GM10266 (cell line): Measurements from ENCODE around the gene P4HB.

Experiments used
- DNase-seq: peaks from one replicate; pipeline ENCODE4 v3.0.0; 2012; ENCODE audit errors: extremely low spot score
- CTCF ChIP-seq: IDR thresholded peaks from 2 replicates; pipeline ENCODE4 v1.5.1; 2012; ENCODE audit warnings: mild to moderate bottlenecking, low read depth; ENCODE audit not compliant: control insufficient read depth, insufficient read depth; ENCODE audit errors: missing control alignments

Gene P4HB

GRCh38 chr17:81828656-81829055 lies 31.7 kb downstream of the P4HB start:
- TF ChIP-seq CTCF, result no peak
- no peak for DNase-seq

DNA sequence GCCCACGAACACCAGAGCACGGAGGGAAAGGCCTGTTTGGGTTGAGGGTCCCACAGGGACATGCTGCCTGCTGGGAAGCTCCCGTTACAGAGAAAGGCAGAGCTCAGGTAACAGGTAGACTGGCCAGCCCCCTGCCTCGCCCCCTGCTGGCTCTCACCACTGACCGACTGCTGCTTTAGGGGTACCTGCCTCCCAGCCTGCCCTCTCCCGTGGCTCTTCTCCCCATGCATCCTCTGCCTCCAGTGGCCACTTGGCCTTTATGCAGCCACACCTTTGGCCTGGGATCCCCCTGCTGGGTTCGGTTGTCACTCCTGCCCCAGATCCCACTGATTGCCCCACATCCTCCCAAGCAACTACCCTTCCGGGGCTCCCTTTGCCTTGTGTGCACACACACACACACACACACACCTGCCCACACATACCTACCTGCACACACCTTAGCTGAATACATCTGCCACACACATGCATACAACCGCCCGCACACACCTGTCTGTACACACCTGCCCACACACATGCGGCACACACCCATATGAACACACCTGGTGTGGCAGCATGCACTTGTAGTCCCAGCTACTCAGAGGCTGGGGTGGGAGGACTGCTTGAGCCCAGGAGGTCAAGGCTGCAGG lies 34.4 kb downstream of the P4HB start:
- no peak for TF ChIP-seq CTCF
- no peak for DNase-seq

DNA sequence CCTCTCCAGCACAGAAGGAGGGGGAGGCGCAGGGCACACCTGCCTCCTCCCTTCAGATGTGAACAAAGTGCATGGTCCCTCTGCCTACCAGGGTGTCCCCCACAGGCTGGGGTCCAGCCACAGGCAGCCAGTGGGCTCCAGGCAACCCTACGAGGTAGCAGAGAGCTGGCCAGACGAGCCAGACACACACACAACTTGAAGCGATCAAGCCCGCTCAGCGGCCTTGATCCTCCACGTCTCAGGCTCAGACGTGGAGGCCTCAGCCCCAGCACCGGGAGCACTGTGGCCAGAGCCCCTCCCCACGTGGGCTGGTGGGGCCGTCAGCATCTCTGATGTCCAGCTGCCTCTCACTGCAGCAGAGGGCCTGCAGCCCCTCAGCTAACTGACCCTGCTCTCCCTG lies 35.7 kb downstream of the P4HB start:
- no peak for TF ChIP-seq CTCF
- DNase-seq, result no peak

DNA sequence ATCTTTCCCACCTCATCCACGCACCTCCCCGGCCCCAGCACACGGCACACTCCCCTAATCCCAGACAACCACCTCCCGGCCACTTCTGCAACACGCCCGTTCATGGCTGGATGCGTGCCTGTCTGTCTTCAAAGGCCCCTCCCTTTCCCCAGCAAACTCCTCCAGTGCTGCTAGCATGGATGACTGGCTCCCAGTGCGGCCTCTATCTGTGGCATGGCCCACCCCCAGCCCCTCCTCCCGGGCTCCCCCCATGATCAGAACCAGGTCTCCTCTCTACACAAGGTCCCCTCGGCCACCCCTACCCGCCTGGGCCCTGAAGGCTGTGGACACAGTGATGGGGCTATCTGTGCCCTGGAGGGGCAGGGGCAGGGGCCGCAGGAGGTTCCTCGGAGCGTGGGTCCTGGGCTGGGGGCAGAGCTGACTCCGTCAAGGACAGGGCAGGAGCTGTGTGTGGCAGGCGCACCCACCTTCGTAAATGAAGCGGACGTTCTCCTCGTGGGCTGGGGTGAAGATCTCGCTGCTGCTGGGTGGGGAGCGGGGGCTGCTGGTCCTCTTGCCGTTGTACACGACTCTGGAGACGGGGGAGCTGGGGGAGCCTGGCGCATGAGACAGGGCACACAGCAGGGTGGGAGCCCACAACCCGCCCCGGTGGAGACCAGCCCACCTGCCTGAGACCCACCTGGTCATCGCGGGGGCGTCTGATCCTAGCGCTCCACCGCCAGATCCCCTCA lies 36.4 kb downstream of the P4HB start:
- no peak for DNase-seq
- no peak for TF ChIP-seq CTCF

DNA sequence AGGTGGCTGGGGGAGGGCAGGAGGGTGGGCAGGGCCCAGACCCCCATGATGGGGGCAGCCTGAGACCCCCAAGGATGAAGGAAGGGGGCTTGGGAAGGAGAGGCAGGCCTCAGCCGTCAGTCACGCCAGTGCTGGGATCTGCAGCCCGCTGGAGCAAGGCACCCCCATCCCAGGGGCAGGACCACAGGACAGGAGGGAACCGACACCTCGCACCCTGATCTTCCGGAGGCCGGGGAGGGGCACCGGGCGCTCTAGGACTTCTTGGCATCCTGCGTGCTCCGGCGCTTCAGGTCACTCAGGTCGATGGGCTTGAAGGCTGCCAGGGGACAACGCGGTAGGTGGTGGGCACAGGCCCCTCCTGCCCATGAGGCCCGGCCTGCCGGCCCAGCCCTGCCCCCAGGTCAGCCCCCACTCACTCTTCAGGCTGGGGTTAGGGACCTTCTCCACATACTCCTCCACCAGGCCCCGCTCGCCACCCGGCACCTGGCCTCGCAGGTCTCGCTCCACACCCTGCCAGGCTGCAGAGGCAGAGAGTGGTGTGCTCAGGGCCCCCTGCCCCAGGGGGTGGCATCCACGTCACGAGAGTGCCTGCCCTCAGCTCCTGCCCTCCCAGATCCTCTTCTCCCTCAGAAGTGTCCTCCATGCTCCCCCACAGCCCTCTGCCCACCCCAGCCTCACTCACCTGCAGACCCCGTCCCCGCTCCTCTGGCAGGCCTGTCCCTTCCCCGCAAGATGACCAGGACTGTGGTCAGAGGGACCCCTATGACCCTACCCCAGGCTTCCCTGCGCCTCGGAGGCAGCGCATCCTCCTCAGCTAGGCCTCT lies 37.1 kb downstream of the P4HB start:
- DNase-seq, result no peak
- TF ChIP-seq CTCF, result no peak

DNA sequence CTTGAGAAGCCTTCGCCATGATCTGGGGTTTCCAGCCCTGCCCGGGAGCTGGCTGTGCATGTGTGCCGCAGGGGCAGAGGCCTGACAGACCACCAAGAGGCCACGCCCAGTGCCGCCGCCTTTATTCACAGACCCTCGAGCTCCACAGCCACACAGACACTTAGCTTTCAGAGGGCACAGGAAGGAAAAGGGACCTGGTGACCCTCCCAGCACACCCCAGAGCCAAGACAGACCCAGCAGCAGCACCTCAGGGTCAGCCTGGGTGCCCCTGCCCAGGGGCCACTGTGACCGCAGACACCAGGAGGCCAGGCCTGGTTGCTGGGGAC lies 38.1 kb downstream of the P4HB start:
- TF ChIP-seq CTCF, result no peak
- DNase-seq, result no peak
